HG03066 (cell line): Measurements from ENCODE around the gene PCNX2.

Source experiments
- ATAC-seq: cut with Tn5 transposase; IDR thresholded peaks from one replicate; pipeline ENCODE4 v1.9.1; 2021; ENCODE audit warnings: low read depth; ENCODE audit not compliant: unreplicated experiment

The PCNX2 gene

DNA sequence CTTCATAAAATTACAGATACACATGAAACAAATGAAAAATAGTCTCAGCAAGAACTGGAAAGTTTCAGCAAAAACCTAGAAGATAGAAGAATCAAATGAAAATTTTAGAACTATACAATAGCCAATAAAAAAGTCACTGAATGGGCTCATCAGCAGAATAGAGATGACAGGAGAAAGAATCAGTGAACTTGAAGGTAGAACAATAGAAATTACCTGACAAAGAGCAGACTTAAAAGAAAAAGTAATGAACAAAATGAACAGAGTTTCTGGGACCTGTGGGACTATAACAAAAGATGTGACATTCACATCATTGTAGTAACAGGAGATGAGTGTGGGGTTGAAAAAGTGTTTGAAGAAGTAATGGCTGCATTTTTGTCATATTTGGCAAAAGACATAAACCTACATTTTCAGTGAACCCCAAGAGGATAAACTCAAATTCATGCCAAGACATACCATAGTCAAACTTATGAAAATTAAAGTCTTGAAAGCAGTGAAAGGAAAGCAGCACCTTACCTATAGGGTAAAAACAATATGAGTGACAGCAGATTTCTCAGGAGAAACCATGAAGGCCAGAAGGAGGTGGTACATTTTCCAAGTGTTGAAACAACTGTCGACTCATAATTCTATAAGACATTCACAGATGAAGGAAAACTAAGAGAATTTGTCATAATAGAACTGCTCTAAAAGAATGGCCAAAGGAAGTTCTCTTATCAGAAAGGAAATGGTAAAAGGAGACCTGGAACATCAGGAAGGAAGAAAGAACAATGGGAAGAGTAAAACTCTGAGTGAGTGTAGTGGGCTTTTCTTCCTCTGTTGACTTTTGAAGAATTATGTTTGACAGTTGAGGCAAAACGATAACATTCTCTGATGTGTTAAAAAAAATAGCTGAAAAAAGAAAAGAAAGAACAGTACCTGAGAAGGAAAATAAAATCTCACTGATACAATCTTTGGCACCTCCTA is 321.6 kb downstream of the PCNX2 start:
- ATAC-seq: no peak

DNA sequence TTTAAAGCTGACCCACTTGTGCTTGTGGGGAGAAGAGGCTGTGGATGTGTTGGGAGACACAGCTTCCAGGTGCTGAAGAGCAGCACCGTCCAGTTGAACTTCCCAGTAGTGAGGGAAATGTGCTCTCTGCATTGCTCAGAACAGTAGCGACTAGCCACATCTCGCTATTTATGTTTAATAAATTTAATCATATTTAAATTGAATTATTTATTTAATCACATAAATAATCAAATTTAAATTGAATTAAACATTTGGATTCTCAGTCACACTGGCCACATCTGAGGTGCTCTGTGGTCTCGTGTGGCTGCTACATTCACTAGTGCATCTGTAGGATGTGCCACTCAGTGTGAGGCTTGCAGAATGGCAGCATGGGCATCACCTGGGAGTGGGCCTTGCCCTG is 325.0 kb downstream of the PCNX2 start:
- ATAC-seq: no peak

DNA sequence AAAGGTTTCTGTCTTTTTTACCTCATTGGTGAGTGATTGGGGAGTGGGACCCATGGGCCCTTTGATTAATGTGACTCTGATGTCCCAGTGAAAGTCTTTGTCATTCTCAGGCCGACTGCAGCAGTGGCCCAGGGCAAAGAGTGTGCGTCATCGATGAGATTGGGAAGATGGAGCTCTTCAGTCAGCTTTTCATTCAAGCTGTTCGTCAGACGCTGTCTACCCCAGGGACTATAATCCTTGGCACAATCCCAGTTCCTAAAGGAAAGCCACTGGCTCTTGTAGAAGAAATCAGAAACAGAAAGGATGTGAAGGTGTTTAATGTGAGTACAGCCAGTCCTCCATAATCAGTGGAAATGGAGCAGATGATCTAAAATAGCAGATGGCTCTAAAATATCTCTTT is 325.7 kb downstream of the PCNX2 start:
- ATAC-seq: no peak

DNA sequence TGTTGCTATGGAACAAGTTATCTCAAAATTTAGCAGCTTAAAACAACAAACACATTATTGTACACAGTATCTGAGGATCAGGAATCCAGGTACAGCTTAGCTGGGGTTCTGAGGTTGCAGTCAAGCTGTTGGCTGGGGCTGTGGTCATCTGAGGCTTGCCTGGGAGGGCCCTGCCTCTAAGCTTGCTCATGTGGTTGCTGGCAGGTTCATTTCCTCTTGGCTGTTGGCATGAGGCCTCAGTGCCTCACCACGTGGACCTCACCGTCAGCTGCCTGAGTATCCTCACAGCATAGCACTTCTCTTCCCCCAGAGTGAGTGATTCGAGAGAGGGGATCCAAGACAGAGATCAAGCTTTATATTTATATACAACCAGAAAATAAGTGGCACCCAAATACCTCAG is 326.6 kb downstream of the PCNX2 start:
- no peak for ATAC-seq

DNA sequence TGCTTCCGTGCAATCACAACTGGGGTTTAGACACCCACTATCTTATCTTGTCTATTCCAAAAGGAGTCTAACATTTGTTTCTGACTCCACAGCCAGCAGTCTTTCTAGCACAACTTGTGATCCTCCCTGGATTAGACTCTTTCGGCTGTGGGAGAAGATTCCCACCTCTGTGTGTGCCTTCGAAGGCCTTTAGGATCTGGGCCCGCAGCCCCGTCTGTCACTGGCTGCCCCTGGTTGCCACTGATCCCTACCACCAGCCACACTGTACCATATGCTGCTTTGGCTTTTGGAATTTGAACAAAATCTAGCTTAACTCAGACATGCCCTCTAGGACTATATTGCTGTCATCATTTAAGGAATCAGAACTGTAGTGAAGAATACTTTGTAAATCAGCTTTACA is 327.1 kb downstream of the PCNX2 start:
- ATAC-seq: no peak

DNA sequence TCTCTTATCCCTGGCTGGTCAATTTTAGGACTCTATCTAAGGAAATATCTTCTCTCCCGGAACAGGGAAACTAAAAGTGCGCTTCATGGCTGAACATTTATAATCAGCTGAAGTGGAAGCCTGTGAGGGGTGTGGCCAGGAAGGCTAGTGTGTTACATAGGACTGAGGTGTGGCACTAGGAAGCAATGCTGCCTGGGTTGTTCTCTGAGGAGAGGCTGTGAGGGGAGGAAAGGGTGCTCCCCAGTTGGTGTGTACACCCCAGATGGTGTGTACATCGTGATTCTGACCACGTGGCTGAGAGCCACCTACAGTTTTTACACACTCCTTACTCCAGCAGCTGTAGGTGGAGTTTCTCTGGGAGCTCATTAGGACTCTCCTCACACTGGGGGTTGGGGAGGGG is 328.9 kb downstream of the PCNX2 start:
- ATAC-seq: no peak

DNA sequence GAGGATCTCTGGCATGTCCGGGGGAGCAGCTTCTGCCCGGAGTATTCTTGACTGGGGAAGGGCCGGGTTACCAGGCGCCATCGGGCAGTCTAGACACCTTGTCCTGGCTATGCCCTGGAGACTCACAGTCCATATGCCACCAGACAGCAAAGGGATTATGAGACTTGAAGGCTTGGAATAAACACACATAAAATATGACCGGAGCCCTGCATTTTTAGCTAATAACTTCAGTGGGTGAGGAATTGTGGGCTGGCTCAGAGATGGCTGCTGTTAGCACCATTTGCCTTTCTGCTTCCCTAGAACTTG is 329.7 kb downstream of the PCNX2 start:
- no peak for ATAC-seq

DNA sequence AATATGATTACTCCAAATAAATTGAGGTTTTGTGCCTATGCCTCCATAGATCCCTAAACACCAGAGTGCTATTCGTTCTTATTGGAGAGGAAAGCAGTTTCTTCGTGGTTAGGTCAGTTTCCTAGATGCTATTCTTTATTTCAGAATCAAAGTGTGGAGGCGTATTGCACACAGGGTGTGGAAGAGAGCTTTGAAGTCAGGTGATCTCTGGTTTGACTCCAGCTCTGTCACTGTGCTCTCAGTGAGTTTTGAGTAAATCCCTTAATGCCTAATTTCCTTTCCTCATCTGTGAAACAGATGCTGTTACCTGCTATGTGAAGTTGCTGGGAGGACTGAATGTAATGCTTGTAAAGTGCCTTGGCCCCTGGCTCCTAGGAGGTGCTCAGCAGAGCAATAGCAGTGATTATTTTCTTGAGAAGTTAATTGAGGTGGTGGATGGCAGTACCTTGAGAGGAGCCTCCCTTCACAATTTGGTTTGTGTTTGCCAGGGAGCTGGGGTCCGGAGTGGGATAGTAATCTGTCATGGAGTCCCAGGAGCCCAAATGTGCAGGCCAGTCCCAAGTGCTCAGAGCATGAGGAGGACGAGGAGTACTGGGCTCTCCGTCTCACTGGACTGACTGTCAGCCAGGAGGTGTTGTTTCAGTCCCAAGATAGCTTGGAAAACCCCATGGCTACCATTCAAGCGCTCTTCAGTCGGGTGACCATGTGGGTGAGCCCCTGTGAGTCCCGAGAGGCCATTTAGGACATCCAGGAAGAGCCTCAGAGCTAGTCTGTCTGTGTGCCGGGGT is 330.2 kb downstream of the PCNX2 start:
- ATAC-seq: no peak

DNA sequence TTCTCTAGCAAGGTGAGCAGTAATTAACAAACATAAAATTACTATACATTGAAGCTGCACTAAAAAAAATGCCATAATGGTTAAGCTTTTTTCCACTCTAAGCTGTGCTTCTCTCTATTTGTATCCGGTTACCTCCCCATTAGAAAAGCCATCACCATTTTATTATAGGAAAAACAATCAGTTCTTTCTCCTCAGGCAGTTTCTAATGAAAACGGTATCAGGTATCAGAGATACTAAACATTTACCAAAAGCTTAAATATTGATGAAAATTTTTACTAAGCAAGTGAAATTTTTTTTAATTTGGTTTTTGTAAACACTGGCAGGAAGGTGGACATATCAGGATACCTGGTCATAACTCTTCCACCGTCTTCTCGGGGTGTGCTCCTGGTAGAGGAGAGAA is 330.9 kb downstream of the PCNX2 start:
- ATAC-seq: no peak

DNA sequence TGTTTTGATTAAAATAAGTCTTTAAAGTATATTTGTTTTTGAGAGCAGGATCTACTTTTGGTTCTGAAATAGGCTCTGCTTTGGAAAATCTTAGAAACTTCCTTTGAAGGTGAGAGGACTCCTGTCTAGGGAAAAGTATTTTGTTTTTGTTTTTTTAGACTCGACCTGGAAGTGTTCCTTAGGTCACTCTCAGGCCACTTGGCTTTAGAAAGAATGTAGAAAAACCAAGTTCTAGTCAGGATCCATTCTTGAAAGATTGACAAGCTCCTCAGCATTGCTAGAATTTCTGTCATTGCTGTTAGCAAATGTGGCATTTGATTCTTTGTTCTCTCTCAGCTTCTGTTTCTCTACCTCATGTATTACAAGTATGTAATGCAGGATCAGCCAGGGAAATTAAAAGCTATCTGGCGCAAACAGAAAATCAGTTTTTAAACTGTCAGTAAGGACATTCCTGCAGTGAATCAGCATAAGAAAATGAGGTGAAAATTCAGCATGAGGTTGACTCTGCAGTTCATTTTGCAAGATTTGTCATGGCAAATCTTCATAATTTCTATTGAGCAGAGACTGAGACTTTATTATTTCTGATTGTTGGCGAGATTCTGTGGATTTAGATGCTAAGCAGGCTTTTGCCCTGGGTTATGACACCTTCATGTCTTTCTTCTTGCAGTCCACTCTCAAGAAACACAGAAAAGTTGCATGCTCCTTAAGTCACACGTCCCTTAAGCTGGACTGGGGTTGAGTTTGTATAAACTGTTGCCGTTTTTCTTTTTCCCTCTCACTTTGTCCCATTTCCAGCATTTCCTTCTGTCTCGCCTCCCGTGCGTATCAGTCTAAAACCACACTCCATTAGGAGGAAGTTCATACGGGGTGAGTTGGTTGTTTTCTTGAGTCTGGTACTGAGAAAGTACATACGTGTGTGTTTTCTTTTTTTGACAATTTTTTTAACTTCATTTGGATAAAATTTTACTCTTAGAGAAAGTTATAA is 332.5 kb downstream of the PCNX2 start:
- ATAC-seq: no peak

DNA sequence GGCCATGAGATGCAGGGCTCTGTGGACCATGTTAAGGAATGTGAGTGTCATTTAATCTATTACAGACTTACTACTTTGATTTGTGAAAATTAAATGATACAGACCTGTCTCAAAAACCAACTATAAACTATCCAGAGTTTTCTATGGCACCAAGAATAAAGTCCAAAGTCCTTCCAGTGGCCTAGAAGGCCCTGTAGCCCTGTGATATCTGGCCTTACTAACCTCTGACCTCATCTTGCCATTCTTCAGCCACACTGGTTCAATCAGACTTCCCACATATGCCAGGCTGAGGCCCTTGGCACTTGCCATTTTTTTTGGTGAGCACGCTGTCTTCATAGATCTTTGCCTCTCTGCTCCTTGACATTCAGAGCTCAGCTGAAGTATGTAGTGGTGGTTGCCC is 337.5 kb downstream of the PCNX2 start:
- ATAC-seq: no peak

DNA sequence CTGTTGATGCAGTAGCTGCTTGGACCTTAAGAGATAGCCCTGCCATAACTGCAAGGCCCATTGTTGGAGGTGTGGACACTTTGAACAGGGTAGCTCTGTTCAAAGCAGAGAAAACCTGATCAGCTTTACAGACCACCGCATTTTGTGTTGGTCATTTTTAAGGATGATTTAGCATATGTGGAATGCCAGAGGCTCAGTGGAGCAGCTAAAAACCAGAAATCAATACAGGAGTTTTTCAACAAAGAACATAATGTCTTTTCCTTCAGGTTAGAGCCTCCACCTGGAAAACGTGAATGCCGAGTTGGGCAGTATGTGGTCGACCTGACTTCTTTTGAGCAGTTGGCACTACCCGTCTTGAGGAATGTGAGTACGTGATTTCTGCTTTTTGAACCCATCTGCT is 339.4 kb downstream of the PCNX2 start:
- ATAC-seq: no peak

DNA sequence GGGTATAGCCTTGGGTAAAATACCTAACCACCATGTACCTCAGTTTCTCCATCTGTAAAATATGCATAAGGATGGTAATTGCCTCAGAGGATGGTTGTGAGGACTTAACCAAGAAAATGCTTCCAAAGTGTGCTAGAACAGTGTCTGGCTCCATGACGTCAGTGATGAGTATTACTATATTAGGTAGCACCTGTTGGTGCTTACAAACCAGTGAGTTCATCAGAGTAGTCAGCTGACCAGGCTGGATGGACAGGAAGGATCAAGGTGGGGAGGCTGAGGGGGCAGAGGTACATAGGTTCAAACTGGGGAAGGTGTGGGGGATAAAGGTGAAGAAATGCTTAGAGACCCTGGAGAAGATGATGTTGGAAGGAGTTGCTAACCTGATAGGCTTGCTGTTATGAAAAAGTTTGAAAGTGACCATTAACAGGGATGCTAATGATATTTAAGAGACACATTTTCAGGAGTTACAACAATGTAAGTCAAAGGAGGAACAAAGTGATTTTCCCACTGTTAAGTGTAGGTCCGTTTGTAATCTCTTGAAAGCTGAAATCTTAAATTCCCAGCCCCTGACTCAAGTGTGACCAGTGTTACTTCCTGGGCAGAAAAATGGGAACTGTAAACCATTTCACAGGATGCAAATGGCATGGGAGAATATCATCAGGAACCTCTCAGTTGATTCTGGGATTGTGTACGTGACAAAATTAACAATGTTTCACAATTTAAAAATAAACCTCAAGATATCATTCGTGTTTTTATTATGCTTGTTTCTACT is 340.7 kb downstream of the PCNX2 start:
- no peak for ATAC-seq

DNA sequence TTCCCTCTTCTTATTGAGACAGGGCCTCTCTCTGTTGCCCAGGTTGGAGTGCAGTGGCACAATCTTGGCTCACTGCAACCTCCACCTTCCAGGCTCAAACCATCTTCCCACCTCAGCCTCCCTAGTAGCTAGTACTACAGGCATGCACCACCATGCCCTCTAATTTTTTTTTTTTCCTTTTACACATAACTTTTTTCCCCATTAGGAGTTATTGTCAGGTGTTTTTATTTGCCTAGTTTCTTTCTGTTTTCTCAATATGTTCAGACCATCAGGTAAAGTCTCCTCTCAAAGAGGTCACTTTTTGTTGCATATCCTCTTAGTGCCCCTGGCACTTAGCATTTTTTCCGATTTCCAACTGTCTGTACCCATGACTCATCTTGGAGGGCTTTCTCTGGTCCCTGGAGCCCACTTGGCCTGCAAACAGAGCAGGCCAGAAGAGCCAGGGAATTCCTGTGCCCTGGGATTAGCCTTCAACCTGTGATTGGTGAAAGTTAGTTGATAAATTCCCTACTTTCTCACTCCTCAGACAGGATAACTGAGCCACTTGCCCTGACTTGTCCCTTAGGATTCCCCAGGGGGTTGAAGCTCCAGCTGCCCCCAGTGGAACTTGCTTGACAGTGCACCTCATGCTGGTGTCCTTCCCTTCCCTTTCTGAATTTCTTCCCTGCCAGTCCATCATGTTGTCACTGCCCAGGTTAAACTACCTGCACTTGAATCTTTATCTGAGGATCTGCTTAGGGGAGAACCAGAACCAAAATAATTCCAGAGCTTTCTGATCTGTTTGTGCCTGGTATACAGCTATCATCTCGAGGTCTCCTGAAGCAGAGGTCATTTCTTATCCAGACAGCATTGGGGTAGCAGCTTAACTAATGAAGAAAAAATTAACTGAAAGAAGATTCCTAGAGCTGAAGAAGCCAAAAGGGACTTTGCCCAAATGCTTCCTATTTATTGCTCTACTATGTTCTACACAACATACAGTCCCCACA is 342.7 kb downstream of the PCNX2 start:
- ATAC-seq: peak; percentile 36

DNA sequence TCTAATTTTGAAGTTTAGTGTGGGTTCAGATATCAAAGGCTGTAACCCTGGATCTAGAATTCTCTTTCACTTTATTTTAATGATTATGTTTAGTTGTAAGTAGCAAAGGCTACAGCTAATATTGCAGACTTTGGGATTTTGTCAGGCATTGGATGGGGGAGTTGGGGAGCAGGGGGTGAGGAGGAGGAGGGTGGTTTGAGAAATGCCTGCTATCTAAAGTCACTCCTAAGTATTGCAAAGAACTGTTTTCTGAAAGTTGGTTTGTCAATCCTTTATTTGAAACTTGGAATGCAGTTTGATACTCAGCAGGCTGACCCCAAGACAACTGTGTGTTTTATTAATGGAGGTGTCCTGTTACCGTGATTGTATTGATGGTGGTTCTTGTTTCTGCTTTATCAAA is 343.9 kb downstream of the PCNX2 start:
- ATAC-seq: no peak

DNA sequence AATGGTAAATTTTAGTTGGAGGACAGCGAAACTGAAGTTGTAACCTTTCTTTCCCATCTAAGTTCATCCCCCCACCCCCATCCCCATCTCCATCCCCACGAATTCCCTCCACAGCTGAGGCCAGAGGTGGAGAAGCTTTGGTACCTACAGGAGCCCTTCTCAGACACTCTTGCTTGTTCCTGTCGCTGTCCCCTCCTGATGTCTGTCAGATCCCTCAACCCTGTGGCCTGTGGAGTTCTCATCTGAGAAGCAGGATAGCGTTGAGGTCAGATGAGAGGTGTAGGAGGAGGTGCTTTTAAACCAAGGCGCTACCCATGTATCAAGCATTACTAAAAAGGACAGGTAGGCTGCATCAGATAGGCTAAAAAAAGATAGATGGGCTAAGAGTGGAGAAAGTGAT is 344.3 kb downstream of the PCNX2 start:
- peak; percentile 15 for ATAC-seq

DNA sequence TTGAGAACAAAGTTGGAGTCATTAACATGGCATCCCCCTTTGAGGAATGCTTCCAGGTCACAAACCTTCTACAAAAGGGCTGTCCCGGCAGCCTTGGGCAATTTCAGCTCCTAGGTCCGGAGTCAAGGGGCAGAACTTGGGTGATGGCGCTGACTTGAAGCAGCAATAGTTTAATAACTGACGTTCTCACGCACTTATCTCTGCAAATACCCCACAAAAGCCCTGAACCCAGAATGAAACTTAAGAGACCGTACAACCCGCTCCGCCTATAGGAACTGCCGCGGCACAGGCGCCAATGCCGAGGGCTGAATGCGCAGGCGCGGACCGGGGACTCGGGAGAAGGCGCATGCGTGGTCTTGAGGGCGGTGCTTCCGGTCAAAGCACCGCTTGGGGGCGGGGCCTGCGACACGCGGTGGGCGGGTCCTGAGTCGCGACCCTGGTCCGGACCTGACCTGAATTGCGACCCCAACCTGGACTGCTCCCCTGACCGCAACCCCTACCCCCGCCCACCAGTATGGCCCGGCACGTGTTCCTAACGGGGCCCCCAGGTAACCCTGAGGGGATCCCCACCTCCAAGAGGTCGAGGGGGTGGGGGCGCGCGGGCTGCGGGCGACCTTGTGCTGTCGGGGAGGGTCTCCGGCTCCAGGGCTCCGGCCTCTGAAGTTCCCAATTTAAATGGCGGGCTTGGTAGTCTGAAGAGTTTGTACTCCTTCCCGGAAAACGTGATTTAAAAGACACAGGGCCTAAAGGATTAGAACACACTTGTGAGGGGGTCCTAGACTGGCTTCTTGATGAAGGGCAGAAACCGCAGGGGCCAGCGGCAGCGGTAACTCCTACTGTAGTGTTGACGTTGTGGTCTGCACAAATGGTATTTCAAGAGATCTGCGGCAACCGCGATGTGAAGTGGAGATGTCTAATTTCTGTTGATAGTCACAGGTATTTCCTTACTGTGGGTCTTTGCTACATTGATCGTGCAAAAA is 345.0 kb downstream of the PCNX2 start, which contains the start of gene NTPCR:
Gene NTPCR, plus strand, starts transcription at position 415 of the 980 bp plus-strand sequence. Its CDS starts 100 bp downstream, at position 515.
- ATAC-seq: peak; percentile 84
